ENCODE measurements around the gene CUX1. TPM values are rescaled to one million over a fixed set of nuclear protein-coding genes. Genes with fewer than 3 reads are reported as not detected.

CUX1 gene
- total RNA-seq, 2 experiments from 2014 or later, result 35.6 to 38.0 TPM

DNA sequence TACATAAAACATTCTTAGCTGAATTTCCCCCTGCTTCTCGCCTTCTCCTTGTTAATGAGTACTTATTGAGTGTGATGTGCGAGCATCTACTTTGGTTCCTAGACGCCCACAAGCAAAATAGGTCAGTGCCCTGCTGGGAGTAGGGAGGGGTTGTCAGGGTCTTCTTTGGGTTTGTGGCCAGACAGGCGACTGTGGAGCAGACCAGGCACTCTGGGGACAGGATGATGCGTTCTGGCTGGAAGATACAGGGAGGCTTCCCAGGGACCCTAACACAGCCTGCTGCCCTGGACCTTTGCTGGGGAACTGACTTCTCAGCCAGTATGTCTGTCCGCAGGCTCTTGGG is 227.2 kb downstream of the CUX1 start:
- no peak for DNase-seq
- no peak overlapping the region for H3K4me3 Mint-ChIP-seq
- ChIA-PET CTCF (no interaction called here), POLR2A (no interaction called here)
- Histone ChIP-seq H3K27me3 (ENCODE audit: control insufficient read depth in 1 of 2, insufficient read depth in 2 of 2, low read length in 2 of 2) (no peaks in the 10 kb centered on the region), H3K36me3 (ENCODE audit: insufficient read depth, low read length) (no peaks in the 10 kb centered on the region), H3K4me3 (ENCODE audit: low read length) (no peak overlapping the region), H3K4me1 (ENCODE audit: insufficient read depth, low read length) (no peaks in the 10 kb centered on the region), H3K9me3 (ENCODE audit: control insufficient read depth in 1 of 2, insufficient read depth in 1 of 2, low read length in 2 of 2) (no peaks in the 10 kb centered on the region), H3K27ac (ENCODE audit: low read depth in 1 of 2, low read length in 2 of 2) (no peak overlapping the region)
- no peak overlapping the region for H3K27ac Mint-ChIP-seq
- TF ChIP-seq, protein P1, sequence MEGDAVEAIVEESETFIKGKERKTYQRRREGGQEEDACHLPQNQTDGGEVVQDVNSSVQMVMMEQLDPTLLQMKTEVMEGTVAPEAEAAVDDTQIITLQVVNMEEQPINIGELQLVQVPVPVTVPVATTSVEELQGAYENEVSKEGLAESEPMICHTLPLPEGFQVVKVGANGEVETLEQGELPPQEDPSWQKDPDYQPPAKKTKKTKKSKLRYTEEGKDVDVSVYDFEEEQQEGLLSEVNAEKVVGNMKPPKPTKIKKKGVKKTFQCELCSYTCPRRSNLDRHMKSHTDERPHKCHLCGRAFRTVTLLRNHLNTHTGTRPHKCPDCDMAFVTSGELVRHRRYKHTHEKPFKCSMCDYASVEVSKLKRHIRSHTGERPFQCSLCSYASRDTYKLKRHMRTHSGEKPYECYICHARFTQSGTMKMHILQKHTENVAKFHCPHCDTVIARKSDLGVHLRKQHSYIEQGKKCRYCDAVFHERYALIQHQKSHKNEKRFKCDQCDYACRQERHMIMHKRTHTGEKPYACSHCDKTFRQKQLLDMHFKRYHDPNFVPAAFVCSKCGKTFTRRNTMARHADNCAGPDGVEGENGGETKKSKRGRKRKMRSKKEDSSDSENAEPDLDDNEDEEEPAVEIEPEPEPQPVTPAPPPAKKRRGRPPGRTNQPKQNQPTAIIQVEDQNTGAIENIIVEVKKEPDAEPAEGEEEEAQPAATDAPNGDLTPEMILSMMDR (IDR thresholded peaks at IDR 0.05), result no peak
- peaks cover 17% of the 10 kb centered on the region for H3K36me3 Mint-ChIP-seq (ENCODE audit: low read depth)
- intact Hi-C loops (cut with DNase I, micrococcal nuclease), result no loop called here
- H3K4me1 Mint-ChIP-seq (ENCODE audit: low read depth), result no peaks in the 10 kb centered on the region
- no peak for ATAC-seq (ENCODE audit: poor library complexity)
- no peaks in the 10 kb centered on the region for H3K27me3 Mint-ChIP-seq
- no peaks in the 10 kb centered on the region for H3K9me3 Mint-ChIP-seq

DNA sequence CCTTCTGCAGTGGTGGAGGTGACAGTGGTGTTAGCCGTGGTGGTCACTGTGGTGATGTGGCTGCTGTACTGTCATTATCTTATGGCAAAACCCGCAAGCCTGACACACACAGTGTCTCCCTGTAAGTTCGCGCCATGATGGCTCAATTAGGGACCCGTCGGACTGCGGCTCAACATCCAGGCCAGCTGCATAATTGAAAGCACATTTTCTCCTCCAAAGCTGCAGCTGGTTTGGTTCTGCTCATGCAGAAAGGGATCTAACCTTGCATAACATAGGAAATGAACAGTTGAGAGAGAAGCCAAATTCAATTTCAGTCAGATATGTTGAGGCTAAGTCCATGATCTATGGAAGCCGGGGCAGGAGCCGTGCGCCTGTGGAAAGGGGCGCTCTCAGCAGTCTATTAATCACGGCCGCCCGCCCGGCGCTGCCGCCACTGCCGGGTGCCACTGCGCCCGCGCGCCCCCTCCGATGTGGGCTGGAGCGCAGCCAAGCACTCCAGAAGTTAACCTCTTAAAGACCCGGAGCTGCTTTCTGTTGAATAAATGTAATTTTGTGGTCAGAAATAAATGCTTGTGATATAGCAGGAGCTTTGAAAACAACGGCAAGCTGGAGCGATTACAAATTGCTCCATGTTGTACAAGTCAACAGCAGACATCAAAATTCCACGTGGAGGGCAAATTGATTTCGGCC is 227.7 kb downstream of the CUX1 start:
- Mint-ChIP-seq H3K27me3 (no peaks in the 10 kb centered on the region), H3K9me3 (no peaks in the 10 kb centered on the region)
- POLR2A ChIA-PET, result no interaction called here

DNA sequence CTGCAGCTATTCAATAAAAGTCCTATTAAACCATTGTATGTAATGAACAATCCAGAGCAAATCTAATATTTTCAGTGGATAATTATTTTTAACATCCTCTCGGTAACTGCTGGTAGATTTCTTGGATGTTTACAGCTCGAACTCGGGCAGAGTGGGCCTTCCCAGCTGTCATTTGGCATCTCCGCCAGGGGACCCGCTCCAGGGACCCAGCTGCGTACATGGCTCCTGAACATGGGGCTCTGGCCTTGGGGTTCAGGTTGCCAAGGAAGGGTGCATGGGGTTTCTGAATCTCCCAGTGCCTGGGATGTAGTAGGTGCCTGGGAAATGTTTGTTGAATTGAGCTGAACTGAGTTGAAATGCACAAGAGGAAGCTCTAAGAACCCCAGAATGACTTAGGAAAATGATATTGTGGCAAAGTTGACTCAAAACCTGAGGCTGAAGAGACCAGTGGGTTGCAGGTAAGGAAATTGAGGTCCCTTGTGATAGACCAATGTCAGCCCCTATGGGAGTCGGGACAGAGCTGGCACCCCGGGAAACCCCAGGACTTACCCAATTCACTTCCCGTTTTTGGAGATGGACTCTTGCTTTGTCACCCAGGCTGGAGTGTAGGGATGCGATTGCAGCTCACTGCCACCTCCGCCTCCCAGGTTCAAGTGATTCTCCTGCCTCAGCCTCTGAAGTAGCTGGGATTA is 228.4 kb downstream of the CUX1 start:
- H3K4me1 Mint-ChIP-seq (ENCODE audit: low read depth), result no peaks in the 10 kb centered on the region
- H3K9me3 Mint-ChIP-seq, result no peaks in the 10 kb centered on the region
- H3K36me3 Mint-ChIP-seq (ENCODE audit: low read depth), result peaks cover 17% of the 10 kb centered on the region
- ChIA-PET POLR2A (interaction anchor here (0.6 kb wide), 1 partner anchor 9 kb away, joined by 3 read pairs; no protein-coding TSS in a partner anchor), CTCF (no interaction called here)
- TF ChIP-seq, protein P1 (IDR thresholded peaks at IDR 0.05), result no peak
- peaks cover 0 to 6% of the 10 kb centered on the region in 2 experiments for H3K9me3 ChIP-seq (ENCODE audit: control insufficient read depth in 1 of 2, insufficient read depth in 1 of 2, low read length in 2 of 2)
- no peaks in the 10 kb centered on the region for H3K27me3 Mint-ChIP-seq
- H3K4me3 ChIP-seq (ENCODE audit: low read length), result no peak overlapping the region
- no peak overlapping the region for H3K27ac Mint-ChIP-seq
- no peak for ATAC-seq (ENCODE audit: poor library complexity)
- no peaks in the 10 kb centered on the region for H3K36me3 ChIP-seq (ENCODE audit: insufficient read depth, low read length)
- H3K27me3 ChIP-seq (ENCODE audit: control insufficient read depth in 1 of 2, insufficient read depth in 2 of 2, low read length in 2 of 2), result no peaks in the 10 kb centered on the region
- intact Hi-C loops (cut with DNase I, micrococcal nuclease), result no loop called here
- no peaks in the 10 kb centered on the region for H3K4me1 ChIP-seq (ENCODE audit: insufficient read depth, low read length)
- no peak overlapping the region for H3K27ac ChIP-seq (ENCODE audit: low read depth in 1 of 2, low read length in 2 of 2)
- peak in 2 of 14 experiments; percentile 52 to 62 for DNase-seq
- no peak overlapping the region for H3K4me3 Mint-ChIP-seq

More for the DNA sequence above, 227.7 kb downstream of the CUX1 start:
- H3K27ac ChIP-seq (ENCODE audit: low read depth in 1 of 2, low read length in 2 of 2), result no peak overlapping the region
- no peak overlapping the region for H3K4me3 Mint-ChIP-seq
- peaks cover 17% of the 10 kb centered on the region for H3K36me3 Mint-ChIP-seq (ENCODE audit: low read depth)
- DNase-seq, result peak in 1 of 14 experiments; percentile 36
- no peaks in the 10 kb centered on the region for H3K27me3 ChIP-seq (ENCODE audit: control insufficient read depth in 1 of 2, insufficient read depth in 2 of 2, low read length in 2 of 2)
- no peaks in the 10 kb centered on the region for H3K36me3 ChIP-seq (ENCODE audit: insufficient read depth, low read length)
- H3K4me1 Mint-ChIP-seq (ENCODE audit: low read depth), result no peaks in the 10 kb centered on the region
- no peak overlapping the region for H3K27ac Mint-ChIP-seq
- intact Hi-C loops (cut with DNase I, micrococcal nuclease), result no loop called here
- no peaks in the 10 kb centered on the region for H3K9me3 ChIP-seq (ENCODE audit: control insufficient read depth in 1 of 2, insufficient read depth in 1 of 2, low read length in 2 of 2)
- TF ChIP-seq, protein P1 (IDR thresholded peaks at IDR 0.05), result no peak
- ATAC-seq (ENCODE audit: poor library complexity), result no peak
- CTCF ChIA-PET, result no interaction called here
- H3K4me1 ChIP-seq (ENCODE audit: insufficient read depth, low read length), result no peaks in the 10 kb centered on the region
- H3K4me3 ChIP-seq (ENCODE audit: low read length), result no peak overlapping the region
